AG09319 (cell line): ENCODE results near the gene CXCL12.

Experiments used
- DNase-seq: peaks from one replicate; pipeline ENCODE4 v3.0.0-alpha.2; 2010; ENCODE audit warnings: low read depth; ENCODE audit errors: extremely low read depth
- TF ChIP-seq, protein P1 (sequence below): IDR thresholded peaks from 2 replicates; pipeline ENCODE4 v1.5.1; 2011; ENCODE audit warnings: low read depth, mild to moderate bottlenecking, inconsistent platforms, low read length, moderate library complexity

CXCL12 gene

DNA sequence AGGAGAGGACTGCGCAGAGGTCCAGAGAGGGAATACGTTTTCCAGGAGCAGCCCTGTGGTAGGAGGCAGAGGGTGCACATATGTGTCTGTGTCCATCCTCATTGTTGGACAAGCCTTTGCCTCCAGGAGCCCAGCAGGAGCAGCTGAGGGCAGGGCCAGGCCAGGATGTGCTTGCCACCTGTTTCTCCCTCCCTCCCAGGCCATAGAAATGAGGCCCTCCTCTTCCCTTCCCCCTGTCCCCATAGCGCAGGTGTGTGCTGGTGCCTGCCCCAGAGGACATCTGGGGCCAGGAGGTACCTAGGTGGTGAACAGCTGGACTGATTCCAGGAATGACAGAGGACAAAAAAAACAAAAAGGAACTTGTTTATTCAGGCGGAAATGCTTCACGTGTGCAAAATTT lies 10.5 kb upstream of the CXCL12 start:
- TF ChIP-seq, protein P1, sequence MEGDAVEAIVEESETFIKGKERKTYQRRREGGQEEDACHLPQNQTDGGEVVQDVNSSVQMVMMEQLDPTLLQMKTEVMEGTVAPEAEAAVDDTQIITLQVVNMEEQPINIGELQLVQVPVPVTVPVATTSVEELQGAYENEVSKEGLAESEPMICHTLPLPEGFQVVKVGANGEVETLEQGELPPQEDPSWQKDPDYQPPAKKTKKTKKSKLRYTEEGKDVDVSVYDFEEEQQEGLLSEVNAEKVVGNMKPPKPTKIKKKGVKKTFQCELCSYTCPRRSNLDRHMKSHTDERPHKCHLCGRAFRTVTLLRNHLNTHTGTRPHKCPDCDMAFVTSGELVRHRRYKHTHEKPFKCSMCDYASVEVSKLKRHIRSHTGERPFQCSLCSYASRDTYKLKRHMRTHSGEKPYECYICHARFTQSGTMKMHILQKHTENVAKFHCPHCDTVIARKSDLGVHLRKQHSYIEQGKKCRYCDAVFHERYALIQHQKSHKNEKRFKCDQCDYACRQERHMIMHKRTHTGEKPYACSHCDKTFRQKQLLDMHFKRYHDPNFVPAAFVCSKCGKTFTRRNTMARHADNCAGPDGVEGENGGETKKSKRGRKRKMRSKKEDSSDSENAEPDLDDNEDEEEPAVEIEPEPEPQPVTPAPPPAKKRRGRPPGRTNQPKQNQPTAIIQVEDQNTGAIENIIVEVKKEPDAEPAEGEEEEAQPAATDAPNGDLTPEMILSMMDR = no peak
- no peak for DNase-seq

DNA sequence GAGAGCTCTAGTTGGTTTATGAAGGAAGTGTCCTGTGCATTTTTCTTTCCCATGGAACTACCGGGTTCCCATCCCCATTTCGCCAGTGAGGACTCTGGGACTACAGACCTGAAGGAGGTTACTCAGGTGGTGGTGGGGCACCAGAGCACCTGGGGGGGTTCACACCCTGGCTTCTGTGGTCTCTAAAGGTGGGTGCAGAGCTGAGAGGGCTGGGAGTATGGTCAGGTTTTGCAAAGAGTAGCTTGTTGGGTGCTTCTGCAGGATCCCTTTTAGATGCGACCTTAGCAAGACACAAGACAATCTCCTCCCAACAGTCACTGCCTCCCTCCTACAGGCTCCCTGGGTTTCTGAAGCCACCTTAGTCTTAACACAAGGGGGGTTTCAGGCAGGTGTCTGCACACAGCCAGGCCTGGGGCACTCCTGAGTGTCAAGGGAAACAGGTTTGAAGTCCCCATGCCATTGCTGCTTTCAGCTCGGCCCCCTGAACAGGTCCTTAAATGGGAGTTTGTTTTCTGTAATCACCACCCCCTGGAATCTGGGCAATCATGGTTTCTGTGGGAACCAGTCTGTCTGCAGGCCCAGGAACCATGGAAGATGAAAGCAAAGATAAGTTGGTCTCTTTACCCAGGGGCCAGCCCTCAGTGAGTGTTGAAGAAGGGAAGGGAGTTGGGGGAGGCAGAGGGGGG lies 9.9 kb upstream of the CXCL12 start:
- TF ChIP-seq, protein P1 = no peak
- no peak for DNase-seq

DNA sequence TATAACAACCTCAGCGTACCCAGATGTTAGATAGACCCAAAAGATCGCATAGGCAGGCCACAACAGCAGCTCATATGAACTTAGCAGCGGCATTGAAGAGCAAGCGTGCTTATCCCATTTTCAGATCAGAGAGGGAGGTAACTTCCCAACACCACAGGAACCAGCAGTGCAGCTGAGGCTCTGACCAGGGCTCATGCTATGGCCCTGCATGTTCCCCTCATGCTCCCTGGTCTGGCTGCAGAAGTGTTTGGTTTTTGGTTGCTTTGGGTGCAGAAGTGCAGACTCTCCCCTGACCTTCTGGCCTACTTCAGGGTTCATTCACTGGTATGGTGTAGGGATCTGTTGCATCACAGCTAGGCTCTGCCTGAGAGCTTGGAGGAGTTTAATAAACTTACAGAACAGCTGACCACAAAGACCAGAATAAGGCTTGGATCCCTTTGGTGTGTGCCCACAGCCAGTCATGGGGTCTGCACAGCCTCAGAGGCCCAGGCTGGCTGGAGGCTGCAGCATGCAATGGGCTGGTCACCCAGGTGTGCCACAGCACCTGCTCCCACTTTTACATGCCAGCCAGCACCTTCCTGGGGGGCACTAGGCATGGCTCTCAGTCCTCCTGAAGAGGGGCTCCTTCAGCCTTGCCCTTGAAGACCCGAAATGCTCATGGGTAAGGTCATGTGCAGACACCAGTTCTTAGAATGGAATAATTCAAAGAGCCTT lies 9.1 kb upstream of the CXCL12 start:
- TF ChIP-seq, protein P1 = no peak
- no peak for DNase-seq

DNA sequence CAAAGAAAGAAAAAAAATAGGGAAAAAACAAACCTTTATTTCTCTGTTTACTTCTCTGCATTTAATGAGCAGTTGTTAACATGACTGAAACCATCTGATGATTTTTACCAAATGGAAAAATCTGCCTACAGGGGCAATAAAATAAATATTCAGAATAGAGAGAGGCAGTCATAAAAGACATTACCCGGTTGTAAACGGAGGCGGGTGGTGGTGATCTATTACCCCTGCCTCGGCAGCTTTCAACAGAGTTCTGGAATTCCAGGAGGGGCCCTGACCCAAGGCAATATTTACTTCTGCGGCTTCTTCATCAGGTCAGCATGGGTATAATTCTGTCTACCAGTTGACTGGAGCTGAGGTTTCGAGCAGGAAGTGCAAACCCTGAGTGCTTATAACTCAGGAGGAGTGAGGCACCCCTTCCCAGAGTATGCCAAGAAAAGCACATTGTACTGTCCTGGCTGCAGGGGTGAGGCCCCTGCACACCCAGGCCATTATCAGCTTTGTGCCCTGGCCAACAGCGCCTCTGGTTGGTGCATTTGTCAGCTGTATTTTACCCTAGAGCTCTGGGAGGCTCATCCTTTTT lies 8.2 kb upstream of the CXCL12 start:
- no peak for DNase-seq
- TF ChIP-seq, protein P1 = no peak

DNA sequence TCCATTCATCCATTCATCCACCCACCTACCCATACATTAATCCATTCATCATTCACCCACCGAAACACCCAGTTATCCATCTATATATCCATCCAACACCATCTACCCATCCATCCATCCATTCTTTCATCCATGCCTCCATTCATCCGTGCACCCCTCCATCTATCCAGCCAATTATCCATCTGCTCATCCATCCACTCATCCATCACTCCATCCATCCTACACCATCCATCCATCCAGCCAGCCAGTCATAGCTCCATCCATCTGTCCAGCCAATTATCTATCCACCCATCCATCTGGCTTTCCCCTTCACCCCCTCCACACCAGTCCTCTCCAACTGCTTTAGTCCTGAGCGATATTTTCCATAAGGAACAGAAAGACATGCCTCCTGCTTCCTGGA lies 7.5 kb upstream of the CXCL12 start:
- TF ChIP-seq, protein P1 = no peak
- DNase-seq = no peak

DNA sequence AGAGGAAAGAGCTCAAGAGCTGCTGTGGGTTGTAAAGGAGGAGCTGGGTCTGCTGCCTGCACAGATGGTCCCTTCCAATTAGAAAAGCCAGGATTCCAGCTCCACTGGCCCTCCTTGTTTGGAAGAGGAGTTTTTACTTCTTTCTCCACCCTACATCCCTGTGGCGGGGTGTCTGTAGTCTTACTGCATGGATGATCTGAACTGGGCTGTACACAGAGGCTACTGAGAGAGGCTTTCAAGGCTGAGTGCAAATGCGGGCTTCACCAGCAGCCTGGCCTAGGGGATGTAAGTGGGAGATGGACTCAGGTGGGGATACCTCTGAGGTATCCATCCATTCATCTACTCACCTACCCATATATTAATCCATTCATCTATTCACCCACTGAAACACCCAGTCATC lies 7.1 kb upstream of the CXCL12 start:
- TF ChIP-seq, protein P1 = no peak
- DNase-seq = no peak

DNA sequence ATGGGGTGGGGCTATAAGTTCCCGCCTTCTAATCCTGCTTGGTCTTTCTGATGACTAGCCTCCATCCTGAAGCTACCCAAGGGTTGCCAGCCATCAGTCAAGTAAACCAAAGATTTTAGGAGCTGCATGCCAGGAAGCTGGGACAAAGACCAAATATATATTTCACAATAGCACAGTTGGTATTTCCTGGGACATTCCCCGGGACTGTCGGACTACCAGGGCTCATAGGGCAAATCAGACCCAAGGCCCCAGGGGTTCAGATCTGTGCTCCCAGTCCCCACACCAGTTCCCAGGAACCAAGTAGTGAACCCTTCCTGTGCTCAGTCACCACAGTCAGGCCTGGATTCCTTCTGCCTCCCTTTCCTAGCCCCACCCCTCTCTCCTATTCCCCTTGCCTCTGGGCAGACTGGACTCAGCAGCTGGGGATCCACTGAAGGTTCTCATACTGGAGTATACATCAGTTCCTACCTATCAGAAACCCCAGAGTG lies 5.7 kb upstream of the CXCL12 start:
- TF ChIP-seq, protein P1 = no peak
- no peak for DNase-seq
